GM21737 (cell line): ENCODE data around the gene PIPOX.

Experiments
- ATAC-seq: cut with Tn5 transposase; IDR thresholded peaks from one replicate; pipeline ENCODE4 v1.9.1; 2021; ENCODE audit warnings: mild to moderate bottlenecking, moderate library complexity; ENCODE audit not compliant: unreplicated experiment

The PIPOX gene

DNA sequence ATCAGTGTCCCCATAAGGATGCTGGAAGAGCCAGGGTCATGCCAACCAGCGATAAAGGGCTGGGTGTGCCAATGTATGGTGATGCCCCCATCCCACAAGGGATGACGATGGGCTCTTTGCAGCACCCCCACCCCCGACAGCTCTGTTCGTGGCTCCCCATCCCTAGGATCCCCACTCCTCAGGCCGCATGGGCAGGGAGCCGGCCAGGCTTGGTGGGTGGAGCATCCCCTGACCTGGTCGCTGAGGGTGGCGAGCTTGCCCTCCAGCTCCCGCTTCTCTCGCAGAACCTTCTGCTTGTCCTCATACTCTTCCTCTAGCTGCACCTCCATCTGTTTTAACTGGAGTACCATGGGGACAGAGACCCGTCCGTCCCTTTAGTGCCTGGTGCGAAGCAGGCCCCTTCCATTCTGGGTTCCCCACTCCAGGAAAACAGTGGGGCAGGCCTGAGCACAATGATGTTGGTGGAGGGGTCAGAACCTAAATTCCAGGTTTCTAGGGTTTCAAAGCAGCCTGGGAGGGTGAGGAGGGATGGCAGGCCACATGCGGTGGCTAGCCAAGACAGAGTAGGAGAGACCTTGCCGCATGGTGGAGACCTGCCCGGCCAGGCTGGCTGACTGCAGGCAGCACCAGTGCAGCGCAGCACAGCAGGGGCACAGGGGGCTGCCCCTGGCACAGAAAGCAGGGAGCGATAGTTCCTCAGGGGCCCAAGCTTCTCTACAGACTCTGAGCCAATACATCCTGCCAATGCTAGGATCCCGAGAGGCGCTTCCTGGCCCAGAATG, 50.3 kb downstream of the PIPOX start:
- no peak for ATAC-seq

DNA sequence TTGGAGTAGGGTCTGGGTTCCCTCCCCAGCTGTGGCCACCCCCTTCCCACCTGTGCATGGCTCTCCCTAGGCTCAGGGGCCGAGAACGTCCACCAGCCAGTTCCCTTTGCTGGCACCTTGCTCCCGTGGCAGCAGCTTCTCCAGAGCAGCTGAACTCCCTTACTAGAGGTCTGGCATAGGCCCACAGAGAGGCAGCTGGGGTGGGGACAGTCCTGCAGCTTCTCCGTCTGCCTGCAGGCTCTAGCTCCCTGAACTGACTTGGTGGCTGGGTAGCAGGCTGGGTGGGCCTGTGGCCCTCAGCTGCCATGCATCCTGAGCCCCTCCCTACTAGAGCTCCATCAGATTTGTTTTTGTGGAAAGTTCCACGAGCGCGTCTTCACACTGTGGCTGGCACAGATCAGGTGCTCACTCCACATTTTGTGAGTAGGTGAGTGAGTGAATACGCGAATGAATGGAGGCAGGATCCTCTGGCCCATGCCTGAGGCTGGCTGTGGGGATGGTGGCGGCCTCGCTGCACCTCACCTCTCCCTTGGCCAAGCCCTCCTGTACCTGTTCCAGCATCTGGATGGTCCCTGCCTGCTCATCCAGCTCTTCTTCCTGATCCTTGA, 51.3 kb downstream of the PIPOX start:
- ATAC-seq: no peak

DNA sequence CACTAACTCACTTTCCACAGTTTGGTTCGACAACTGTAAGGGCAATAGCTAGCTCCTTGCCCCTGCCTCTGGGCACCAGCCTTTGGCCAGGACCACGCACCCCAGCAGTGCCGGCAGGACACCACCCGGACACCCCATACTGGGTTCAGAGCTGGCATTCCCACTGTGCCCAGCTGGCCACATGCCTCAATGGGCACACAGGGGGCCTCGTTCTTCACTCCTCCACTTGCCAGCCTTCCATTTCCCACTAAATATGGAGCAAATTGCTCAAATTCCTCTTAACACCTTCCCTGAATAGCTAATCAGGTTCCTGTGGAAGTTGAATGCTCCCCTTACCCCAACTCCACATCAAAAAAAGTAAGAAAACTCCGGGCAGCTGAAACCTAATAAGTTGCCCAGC, 52.5 kb downstream of the PIPOX start:
- no peak for ATAC-seq

DNA sequence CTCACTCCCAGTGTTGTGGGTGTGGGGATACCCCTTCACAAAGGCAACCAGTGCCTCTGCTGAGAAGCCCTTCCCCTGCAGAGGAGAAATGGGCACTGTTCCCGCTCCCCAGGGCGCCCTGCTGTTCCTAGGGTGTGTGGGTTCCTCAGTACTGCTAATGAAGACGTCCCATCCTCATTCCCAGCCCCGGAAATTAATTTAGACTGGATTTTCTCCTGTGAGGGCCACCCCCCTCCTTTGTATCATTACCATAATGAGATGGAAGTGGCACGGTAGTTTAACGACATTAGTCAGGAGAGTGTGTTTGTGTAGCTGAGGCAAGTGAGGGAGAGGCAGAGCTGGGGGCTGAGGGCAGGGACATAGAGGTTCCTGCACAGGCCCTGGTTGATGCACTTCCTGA, 53.2 kb downstream of the PIPOX start:
- ATAC-seq: no peak

DNA sequence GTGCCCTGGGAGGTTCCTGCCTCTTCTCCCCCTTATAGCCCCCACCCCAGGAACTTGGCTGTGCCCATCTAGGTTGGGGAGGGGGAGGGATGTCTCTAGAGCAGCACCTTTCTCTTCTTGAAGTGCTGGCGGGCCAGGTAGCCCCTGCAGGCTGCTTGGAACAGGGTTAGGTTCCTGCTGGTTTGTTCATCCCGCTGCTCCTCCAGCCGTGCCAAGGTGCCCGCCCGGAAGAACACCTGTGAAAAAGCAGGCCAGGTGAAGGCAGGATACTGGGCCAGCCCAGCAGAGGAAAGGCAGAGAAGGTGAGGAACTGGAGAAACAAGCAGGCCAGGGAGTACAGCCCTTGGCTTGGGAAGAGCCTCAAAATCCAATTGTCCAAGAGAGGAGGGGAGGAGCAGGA, 56.6 kb downstream of the PIPOX start:
- no peak for ATAC-seq

DNA sequence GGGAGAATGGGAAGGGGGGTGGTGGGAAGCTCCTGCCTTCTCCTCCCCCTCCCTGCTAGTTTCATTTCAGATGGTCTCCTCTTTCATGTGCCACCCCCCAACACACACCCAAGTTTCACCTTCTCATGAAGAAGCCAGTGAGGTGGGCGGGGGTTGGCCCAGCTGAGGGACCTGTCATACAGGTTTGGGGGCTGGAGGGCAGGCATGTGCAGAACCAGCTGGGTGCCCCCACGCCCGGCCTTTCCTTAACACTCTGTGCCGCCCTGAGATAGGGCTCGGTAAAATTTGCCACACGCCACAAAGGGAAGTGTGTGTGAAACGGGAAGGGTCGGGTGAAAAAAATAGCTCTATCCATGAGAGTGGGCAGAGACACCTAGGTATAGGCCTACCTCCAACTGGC, 57.4 kb downstream of the PIPOX start:
- ATAC-seq: no peak

DNA sequence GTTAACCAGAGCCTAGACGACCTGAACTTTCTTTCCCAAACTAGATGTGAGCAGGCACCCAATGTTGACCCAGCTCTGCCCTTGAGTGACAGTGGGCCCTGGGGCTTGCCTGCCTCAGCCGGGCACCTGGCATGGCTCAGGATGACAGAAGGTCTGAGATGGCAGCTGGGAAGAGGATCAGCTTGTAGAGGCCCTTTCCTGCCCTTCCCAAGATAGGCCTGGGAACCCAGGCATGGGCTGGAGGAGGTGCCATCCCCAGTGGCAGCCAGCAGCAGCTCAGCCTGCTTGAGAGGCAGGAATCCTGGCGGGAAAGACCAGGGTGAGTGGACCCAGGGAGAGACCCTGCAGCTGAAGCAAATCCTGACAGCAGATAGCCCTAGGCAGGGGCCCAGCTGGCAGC, 59.1 kb downstream of the PIPOX start:
- no peak for ATAC-seq

DNA sequence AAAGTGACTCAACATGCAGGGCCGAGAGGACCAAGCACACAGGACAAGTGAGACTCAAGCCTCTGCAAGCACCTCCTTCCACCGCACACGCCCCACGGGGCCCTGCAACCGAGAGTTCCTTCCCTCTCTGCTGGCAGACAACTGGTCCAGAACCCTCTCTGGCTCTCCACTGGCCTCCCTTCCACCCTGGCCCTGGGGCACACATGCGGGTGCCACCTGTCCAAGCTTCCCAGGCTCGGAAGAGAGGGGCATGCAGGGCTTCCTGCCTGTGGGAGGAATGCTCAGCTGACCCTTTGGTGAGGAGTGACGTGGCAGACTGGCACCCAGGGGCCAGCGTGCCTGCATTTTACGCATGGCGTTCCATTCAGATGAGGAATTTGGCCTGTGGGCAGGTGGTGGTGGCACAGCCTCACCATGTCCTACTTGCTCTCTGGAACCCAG, 59.8 kb downstream of the PIPOX start:
- no peak for ATAC-seq

DNA sequence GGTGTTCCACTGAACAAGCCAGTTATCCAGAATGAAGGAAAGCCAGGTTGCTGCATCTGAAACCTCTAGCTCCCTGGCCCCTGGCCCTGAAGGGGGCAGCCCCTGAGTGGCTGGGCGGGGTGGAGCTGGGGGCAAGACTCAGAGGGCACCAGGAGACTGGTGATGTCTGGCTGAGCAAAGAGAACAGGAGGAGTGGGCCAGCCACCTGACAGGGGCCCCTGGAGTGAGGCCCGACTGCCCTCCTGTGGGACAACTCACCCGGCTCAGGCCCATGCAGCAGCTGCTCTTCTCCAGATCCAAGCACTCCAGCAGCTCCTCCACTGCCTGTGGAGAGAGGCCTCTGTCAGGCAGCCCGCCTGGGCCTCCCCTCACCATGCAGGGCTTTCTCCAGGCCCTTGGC, 60.4 kb downstream of the PIPOX start:
- no peak for ATAC-seq
